H1 (cell line): ENCODE data around the gene BCAS3. TPM values are rescaled to one million over a fixed set of nuclear protein-coding genes. Genes with fewer than 3 reads are reported as not detected.

Experiments
- CTCF ChIA-PET: fragments of 300-600 bp; sonication (Branson Sonifier 250); formaldehyde crosslinking; loops from one replicate; lab custom pipeline; 2021; ENCODE audit not compliant: partially characterized antibody; lab: Charles Lee
- POLR2A ChIA-PET: fragments of 300-600 bp; sonication (Branson Sonifier 250); formaldehyde crosslinking; loops from one replicate; lab custom pipeline; 2021; ENCODE audit warnings: inconsistent platforms; ENCODE audit not compliant: partially characterized antibody; lab: Charles Lee
- DNase-seq, 2 experiments: peaks; one replicate each; pipeline versions ENCODE4 v3.0.0 to v3.0.0-alpha.2; 2010 to 2022; ENCODE audit warnings: low spot score in 2 of 2, low read depth in 1 of 2, mixed read lengths in 1 of 2
- FAIRE-seq: peaks from 2 replicates; lab custom pipeline; 2011; peaks lifted over from hg19 to GRCh38; lab: Jason Lieb, UNC
- H2AFZ ChIP-seq: 2 replicates; pipeline ENCODE4 v1.8.1; 2012; ENCODE audit warnings: low read length, inconsistent platforms
- H2AK5ac ChIP-seq: 2 replicates; pipeline ENCODE4 v1.6.1; 2013; ENCODE audit warnings: low read depth, low read length
- H2BK120ac ChIP-seq: replicated peaks from 2 replicates; pipeline ENCODE3; 2013; ENCODE audit warnings: low read depth, low read length, inconsistent platforms
- H2BK12ac ChIP-seq: 2 replicates; pipeline ENCODE4 v1.6.1; 2013; ENCODE audit warnings: low read depth, low read length
- H2BK15ac ChIP-seq: 2 replicates; pipeline ENCODE4 v1.6.1; 2013; ENCODE audit warnings: low read length
- H2BK20ac ChIP-seq: 2 replicates; pipeline ENCODE4 v1.6.1; 2013; ENCODE audit warnings: low read length
- H2BK5ac ChIP-seq: 2 replicates; pipeline ENCODE4 v1.6.1; 2013; ENCODE audit warnings: low read depth, low read length
- H3K14ac ChIP-seq: 2 replicates; pipeline ENCODE4 v1.6.1; 2013; ENCODE audit warnings: inconsistent platforms; ENCODE audit not compliant: insufficient read length
- H3K18ac ChIP-seq: 2 replicates; pipeline ENCODE4 v1.6.1; 2013; ENCODE audit warnings: low read length; ENCODE audit errors: extremely low read depth
- H3K23ac ChIP-seq: 2 replicates; pipeline ENCODE4 v1.6.1; 2013; ENCODE audit warnings: inconsistent platforms; ENCODE audit not compliant: insufficient read length
- H3K23me2 ChIP-seq: 2 replicates; pipeline ENCODE4 v1.6.1; 2013; ENCODE audit warnings: low read depth, low read length
- H3K27ac ChIP-seq: 2 replicates; pipeline ENCODE4 v1.6.1; 2011; ENCODE audit warnings: low read depth, low read length, inconsistent platforms
- H3K27me3 ChIP-seq, 4 experiments: replicated peaks in 1 of 4; 1 replicate in 1 of 4; 2 replicates in 3 of 4; pipeline versions ENCODE4 v1.6.1 to v1.8.1; 2011 to 2013; ENCODE audit warnings: low read length in 3 of 4, mild to moderate bottlenecking in 3 of 4, inconsistent platforms in 2 of 4, mixed read lengths in 2 of 4, moderate library complexity in 1 of 4; ENCODE audit not compliant: control insufficient read depth in 3 of 4, insufficient read depth in 3 of 4; ENCODE audit errors: extremely low read depth in 1 of 4
- H3K36me3 ChIP-seq, 4 experiments: 2 replicates each; pipeline versions ENCODE4 v1.6.1 to v1.8.1; 2011 to 2013; ENCODE audit warnings: mild to moderate bottlenecking in 4 of 4, low read length in 3 of 4, moderate library complexity in 2 of 4, control low read depth in 1 of 4, inconsistent platforms in 1 of 4; ENCODE audit not compliant: insufficient read depth in 4 of 4, control insufficient read depth in 2 of 4
- H3K4ac ChIP-seq: replicated peaks from 2 replicates; pipeline ENCODE3; 2013; ENCODE audit warnings: low read length, low read depth, mixed read lengths, inconsistent platforms; ENCODE audit not compliant: insufficient read length
- H3K4me1 ChIP-seq, 4 experiments: replicated peaks in 1 of 4; 1 replicate in 1 of 4; 2 replicates in 3 of 4; pipeline versions ENCODE4 v1.6.1 to v1.8.1; 2011 to 2013; ENCODE audit warnings: low read length in 3 of 4, inconsistent platforms in 2 of 4, mixed read lengths in 1 of 4; ENCODE audit not compliant: insufficient read depth in 4 of 4, control insufficient read depth in 3 of 4
- H3K4me2 ChIP-seq, 2 experiments: 2 replicates each; pipeline versions ENCODE4 v1.6.1 to v1.8.1; 2011 to 2013; ENCODE audit warnings: low read depth in 2 of 2, low read length in 2 of 2, control low read depth in 1 of 2, inconsistent platforms in 1 of 2, mild to moderate bottlenecking in 1 of 2; ENCODE audit not compliant: insufficient read depth in 1 of 2
- H3K4me3 ChIP-seq, 4 experiments: fragments of 200-600, 300-600 bp in 1 of 4; sonication (generic), shearing (Covaris generic), sonication (Bioruptor Twin) in 1 of 4; 2 replicates each; pipeline versions ENCODE4 v1.5.1 to v1.8.1; 2011 to 2016; ENCODE audit warnings: low read length in 4 of 4, low read depth in 3 of 4, control low read depth in 2 of 4, inconsistent platforms in 2 of 4, mild to moderate bottlenecking in 2 of 4, mixed read lengths in 1 of 4, moderate library complexity in 1 of 4; ENCODE audit not compliant: insufficient read depth in 2 of 4; ENCODE audit errors: extremely low read depth in 1 of 4
- H3K56ac ChIP-seq: replicated peaks from 2 replicates; pipeline ENCODE3; 2013; ENCODE audit warnings: low read depth, mild to moderate bottlenecking, mixed read lengths, low read length, inconsistent platforms; ENCODE audit not compliant: insufficient read length
- H3K79me1 ChIP-seq: 2 replicates; pipeline ENCODE4 v1.6.1; 2013; ENCODE audit warnings: low read depth, low read length, control low read depth
- H3K79me2 ChIP-seq, 2 experiments: 2 replicates each; pipeline versions ENCODE4 v1.6.1 to v1.8.1; 2012 to 2013; ENCODE audit warnings: low read length in 2 of 2, mild to moderate bottlenecking in 2 of 2, inconsistent platforms in 1 of 2; ENCODE audit not compliant: insufficient read depth in 2 of 2, control insufficient read depth in 1 of 2
- H3K9ac ChIP-seq, 4 experiments: replicated peaks in 1 of 4; 1 replicate in 1 of 4; 2 replicates in 3 of 4; pipeline versions ENCODE4 v1.6.1 to v1.8.1; 2011 to 2013; ENCODE audit warnings: low read depth in 3 of 4, low read length in 3 of 4, control low read depth in 2 of 4, mild to moderate bottlenecking in 2 of 4, moderate library complexity in 2 of 4, inconsistent platforms in 1 of 4; ENCODE audit errors: extremely low read depth in 1 of 4
- H3K9me3 ChIP-seq, 2 experiments: 2 replicates each; pipeline versions ENCODE4 v1.6.1 to v1.8.1; 2012 to 2013; ENCODE audit warnings: mild to moderate bottlenecking in 2 of 2, moderate library complexity in 2 of 2, control low read depth in 1 of 2, inconsistent platforms in 1 of 2, low read depth in 1 of 2, low read length in 1 of 2, mixed read lengths in 1 of 2; ENCODE audit not compliant: insufficient read depth in 2 of 2
- H4K20me1 ChIP-seq, 2 experiments: replicated peaks in 1 of 2; 2 replicates each; pipeline versions ENCODE3 to v1.8.1; 2011 to 2013; ENCODE audit warnings: inconsistent platforms in 2 of 2, low read length in 2 of 2, mild to moderate bottlenecking in 1 of 2; ENCODE audit not compliant: insufficient read depth in 2 of 2, control insufficient read depth in 1 of 2
- H4K5ac ChIP-seq: 2 replicates; pipeline ENCODE4 v1.6.1; 2013; ENCODE audit warnings: low read length, low read depth, mixed read lengths, inconsistent platforms; ENCODE audit not compliant: insufficient read length
- H4K8ac ChIP-seq: 2 replicates; pipeline ENCODE4 v1.8.0; 2013; ENCODE audit warnings: mild to moderate bottlenecking, moderate library complexity, low read length, inconsistent platforms; ENCODE audit not compliant: insufficient read depth; ENCODE audit errors: extremely low read depth
- H4K91ac ChIP-seq: replicated peaks from 2 replicates; pipeline ENCODE3; 2013; ENCODE audit warnings: low read length, mixed read lengths, inconsistent platforms; ENCODE audit not compliant: insufficient read length
- KDM1A ChIP-seq: fragments of 200-600, 300-600 bp; sonication (generic); IDR thresholded peaks from 2 replicates; pipeline ENCODE4 v1.7.1; 2016; ENCODE audit warnings: mild to moderate bottlenecking, low read length, borderline replicate concordance
- YY1 ChIP-seq: IDR thresholded peaks from 2 replicates; pipeline ENCODE4 v1.6.1; 2011; ENCODE audit warnings: low read depth, mild to moderate bottlenecking, low read length
- WGBS, 2 experiments: shearing (Covaris generic) in 1 of 2; methylation state at CpG; one replicate each; pipeline versions ENCODE4 v1.1.6 to v1.1.7; 2013 to 2015; ENCODE audit warnings: low lambda C conversion rate in 2 of 2, mixed read lengths in 2 of 2, inconsistent platforms in 1 of 2, low coverage in 1 of 2, missing lambda C conversion rate in 1 of 2; ENCODE audit not compliant: insufficient replicate concordance in 2 of 2, insufficient coverage in 1 of 2, insufficient read length in 1 of 2; ENCODE audit errors: extremely low coverage in 1 of 2, missing lambda C conversion rate in 1 of 2; 5-methylcytosine and 5-hydroxymethylcytosine counted together
- polyA plus RNA-seq, 7 experiments: library from polyadenylated mRNA; depleted of rRNA in 3 of 7; stranded (reverse) in 5 of 7; unstranded in 2 of 7; fragments of >200 nt in 5 of 7; fragments of 200-250 nt in 2 of 7; gene quantifications; 1 replicate in 5 of 7; 2 replicates in 1 of 7; 4 replicates in 1 of 7; pipeline versions ENCODE4 v1.2.1 to v1.2.3, GENCODE V29; 2011 to 2013; ENCODE audit warnings: missing spikeins in 2 of 7, mixed read lengths in 2 of 7
- total RNA-seq: library from RNA; stranded (reverse); fragmentation: NEBNext Ultra II Directional; extraction: Animal tissue kit (Norgen Biotek cat#: 25700); gene quantifications from 2 replicates; pipeline ENCODE4 v1.2.1, GENCODE V29; 2021
- TF ChIP-seq, protein P1 (sequence below): IDR thresholded peaks from 2 replicates; pipeline ENCODE4 v1.6.1; 2011; ENCODE audit warnings: low read length, improper control_type of control experiment

Gene BCAS3
- total and polyA plus RNA-seq, 2 of the 8 experiments (the other 6 are each of a cell fraction or from before 2014, with no cell fraction given), result 9.9 to 13.3 TPM

DNA sequence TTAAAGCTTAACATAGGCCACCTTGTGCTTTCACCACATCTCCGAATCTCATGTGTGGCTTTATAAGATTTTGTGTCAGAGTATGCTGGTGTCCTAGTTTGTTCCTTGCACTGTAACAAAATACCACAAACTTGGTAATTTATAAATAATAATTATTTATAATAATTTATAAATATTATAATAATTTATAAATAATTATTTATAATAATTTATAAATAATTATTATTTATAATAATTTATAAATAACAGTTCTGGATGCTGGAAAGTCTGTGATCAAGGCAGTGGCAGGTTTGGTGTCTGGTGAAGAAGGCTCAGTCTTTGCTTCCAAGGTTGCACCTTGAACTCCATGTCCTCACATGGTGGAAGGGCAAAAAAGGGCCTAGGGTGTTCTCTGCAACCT lies 147.7 kb downstream of the BCAS3 start:
- FAIRE-seq (no peak), DNase-seq (no peak)
- TF ChIP-seq, protein P1, sequence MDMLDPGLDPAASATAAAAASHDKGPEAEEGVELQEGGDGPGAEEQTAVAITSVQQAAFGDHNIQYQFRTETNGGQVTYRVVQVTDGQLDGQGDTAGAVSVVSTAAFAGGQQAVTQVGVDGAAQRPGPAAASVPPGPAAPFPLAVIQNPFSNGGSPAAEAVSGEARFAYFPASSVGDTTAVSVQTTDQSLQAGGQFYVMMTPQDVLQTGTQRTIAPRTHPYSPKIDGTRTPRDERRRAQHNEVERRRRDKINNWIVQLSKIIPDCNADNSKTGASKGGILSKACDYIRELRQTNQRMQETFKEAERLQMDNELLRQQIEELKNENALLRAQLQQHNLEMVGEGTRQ, result no peak
- no peak for TF ChIP-seq KDM1A
- no peak for TF ChIP-seq YY1

More for the DNA sequence above, 147.7 kb downstream of the BCAS3 start:
- no peaks in the 10 kb centered on the region for H3K79me2 ChIP-seq
- no peak overlapping the region for H3K4ac ChIP-seq
- no peak overlapping the region for H3K18ac ChIP-seq
- no peak overlapping the region for H3K9ac ChIP-seq
- no peak overlapping the region for H3K14ac ChIP-seq
- H2BK12ac ChIP-seq, result no peak overlapping the region
- H4K8ac ChIP-seq, result no peak overlapping the region
- H2AFZ ChIP-seq, result no peak overlapping the region
- POLR2A ChIA-PET, result no interaction called here
- H3K23me2 ChIP-seq, result no peaks in the 10 kb centered on the region
- H3K23ac ChIP-seq, result no peak overlapping the region
- no peak overlapping the region for H4K5ac ChIP-seq
- no peaks in the 10 kb centered on the region for H3K9me3 ChIP-seq
- H3K56ac ChIP-seq, result no peak overlapping the region
- WGBS, 2 experiments, result 100% methylated on average over 1 of the region's 1 CpG; no CpG with 5 or more reads in 1 of the 2 experiments
- CTCF ChIA-PET, result interaction anchor here (1.3 kb wide), 1 partner anchor 9 kb away, joined by 3 read pairs; no protein-coding TSS in a partner anchor
- no peak overlapping the region for H2BK120ac ChIP-seq
- no peaks in the 10 kb centered on the region for H3K79me1 ChIP-seq
- H3K4me3 ChIP-seq, result no peak overlapping the region
- no peak overlapping the region for H4K91ac ChIP-seq
- H2AK5ac ChIP-seq, result no peak overlapping the region
- H4K20me1 ChIP-seq, result no peaks in the 10 kb centered on the region
- H3K4me2 ChIP-seq, result no peak overlapping the region
- H2BK20ac ChIP-seq, result no peak overlapping the region
- H2BK5ac ChIP-seq, result no peak overlapping the region
- H3K4me1 ChIP-seq, result no peaks in the 10 kb centered on the region
- no peaks in the 10 kb centered on the region for H3K36me3 ChIP-seq
- H2BK15ac ChIP-seq, result no peak overlapping the region
- no peak overlapping the region for H3K27ac ChIP-seq
- no peaks in the 10 kb centered on the region for H3K27me3 ChIP-seq
